ENCODE measurements around the gene PITPNC1. TPM values are rescaled to one million over a fixed set of nuclear protein-coding genes. Genes with fewer than 3 reads are reported as not detected.

PITPNC1 gene
- total RNA-seq, 4 donors from 2014 or later: 8.0 to 20.4 (median 9.6) TPM

DNA sequence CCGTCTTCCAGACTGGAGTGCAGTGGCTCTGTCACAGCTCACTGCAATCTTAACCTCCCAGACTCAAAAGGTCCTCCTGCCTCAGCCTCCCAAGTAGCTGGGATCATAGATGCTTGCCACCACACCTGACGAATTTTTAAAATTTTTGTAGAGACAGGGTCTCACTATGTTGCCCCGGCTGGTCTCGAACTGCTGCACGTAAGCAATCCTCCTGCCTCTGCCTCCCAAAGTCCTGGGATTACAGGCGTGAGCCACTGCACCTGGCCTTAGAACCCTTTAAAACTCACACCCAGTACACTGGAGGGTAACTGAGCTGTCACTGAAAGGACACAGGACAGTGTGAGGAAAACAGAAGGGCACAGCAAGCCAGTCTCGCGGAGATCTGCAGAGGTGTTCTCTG, 243.0 kb downstream of the PITPNC1 start:
- H3K36me3 ChIP-seq: no peaks in the 10 kb centered on the region
- TF ChIP-seq CTCF (IDR thresholded peaks at IDR 0.05) (no peak), EP300 (IDR thresholded peaks at IDR 0.05) (no peak), POLR2A (IDR thresholded peaks at IDR 0.05) (no peak)
- H3K4me1 ChIP-seq: peaks cover 0 to 17% (median 0%) of the 10 kb centered on the region in 4 donors
- 95 to 97% methylated on average over 8 of the region's 8 CpGs for WGBS, 2 donors
- H3K9me3 ChIP-seq: no peaks in the 10 kb centered on the region
- H3K4me3 ChIP-seq: no peak overlapping the region
- H3K27me3 ChIP-seq: no peaks in the 10 kb centered on the region
- no peak for DNase-seq (ENCODE audit: low spot score in 2 of 2)
- H3K27ac ChIP-seq: no peak overlapping the region

- H3K4me1 ChIP-seq: peaks cover 0 to 11% (median 0%) of the 10 kb centered on the region in 4 donors
- H3K27me3 ChIP-seq: no peaks in the 10 kb centered on the region
- 91 to 92% methylated on average over 8 of the region's 8 CpGs for WGBS, 2 donors
- DNase-seq (ENCODE audit: low spot score in 2 of 2): no peak
- TF ChIP-seq CTCF (IDR thresholded peaks at IDR 0.05) (no peak), EP300 (IDR thresholded peaks at IDR 0.05) (no peak), POLR2A (IDR thresholded peaks at IDR 0.05) (no peak)
- no peak overlapping the region for H3K27ac ChIP-seq
- no peaks in the 10 kb centered on the region for H3K9me3 ChIP-seq
- H3K4me3 ChIP-seq: no peak overlapping the region
- no peaks in the 10 kb centered on the region for H3K36me3 ChIP-seq
Measured at GRCh38 chr17:67620636-67621035, 243.6 kb downstream of the PITPNC1 start.

- Histone ChIP-seq H3K4me1 (no peaks in the 10 kb centered on the region), H3K27me3 (no peaks in the 10 kb centered on the region), H3K4me3 (no peak overlapping the region), H3K9me3 (peaks cover 0 to 11% (median 0%) of the 10 kb centered on the region in 4 donors), H3K27ac (no peak overlapping the region), H3K36me3 (no peaks in the 10 kb centered on the region)
- 83 to 86% methylated on average over 2 of the region's 2 CpGs for WGBS, 2 donors
- no peak for DNase-seq (ENCODE audit: low spot score in 2 of 2)
- no peak for TF ChIP-seq CTCF (IDR thresholded peaks at IDR 0.05)
- TF ChIP-seq EP300 (IDR thresholded peaks at IDR 0.05): no peak
Measured at GRCh38 chr17:67623767-67624166, 246.7 kb downstream of the PITPNC1 start.

DNA sequence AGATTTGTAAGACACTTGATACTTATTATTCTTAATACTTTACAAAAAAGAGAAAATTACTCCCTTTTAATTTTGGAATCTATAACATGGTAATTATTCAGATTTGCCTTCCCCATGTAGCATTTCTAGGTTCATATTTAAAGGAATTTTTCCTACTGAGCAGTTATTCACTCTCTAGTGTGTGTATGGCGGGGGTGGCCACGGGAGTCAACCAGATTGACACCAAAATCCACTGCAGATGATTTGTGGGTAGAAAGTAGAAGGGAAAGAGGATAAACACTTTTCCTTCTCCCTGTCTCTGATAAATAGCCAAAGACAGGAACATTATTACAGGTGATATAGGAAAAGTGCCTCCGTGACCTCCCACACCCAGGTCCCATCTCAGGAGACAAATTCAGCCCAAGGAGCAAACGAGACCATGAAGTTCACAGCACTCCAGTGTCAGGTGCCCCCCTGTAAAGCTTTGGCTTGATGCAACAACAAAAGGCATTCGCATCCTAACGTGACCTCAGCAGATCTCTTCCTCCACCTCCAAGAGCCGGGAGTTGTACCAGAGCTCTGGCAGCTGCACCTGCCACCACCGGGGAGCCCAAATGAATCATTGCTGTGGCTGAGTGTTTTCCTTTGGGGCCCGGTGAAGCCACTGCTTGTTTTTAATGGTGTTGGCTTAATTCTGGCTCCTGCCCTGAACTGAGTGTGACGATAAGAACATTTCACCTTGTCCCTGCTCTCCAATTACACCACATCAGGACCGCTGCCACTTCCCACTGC, 248.0 kb downstream of the PITPNC1 start:
- H3K27ac ChIP-seq: no peak overlapping the region
- DNase-seq (ENCODE audit: low spot score in 2 of 2): no peak
- peaks cover 0 to 11% (median 0%) of the 10 kb centered on the region in 4 donors for H3K9me3 ChIP-seq
- WGBS, 2 donors: 87% methylated on average over 11 of the region's 11 CpGs
- no peak overlapping the region for H3K4me3 ChIP-seq
- no peaks in the 10 kb centered on the region for H3K27me3 ChIP-seq
- no peak for TF ChIP-seq CTCF (IDR thresholded peaks at IDR 0.05)
- no peak for TF ChIP-seq POLR2A (IDR thresholded peaks at IDR 0.05)
- no peak for TF ChIP-seq EP300 (IDR thresholded peaks at IDR 0.05)
- H3K36me3 ChIP-seq: no peaks in the 10 kb centered on the region
- peaks cover 0 to 9% (median 0%) of the 10 kb centered on the region in 4 donors for H3K4me1 ChIP-seq

DNA sequence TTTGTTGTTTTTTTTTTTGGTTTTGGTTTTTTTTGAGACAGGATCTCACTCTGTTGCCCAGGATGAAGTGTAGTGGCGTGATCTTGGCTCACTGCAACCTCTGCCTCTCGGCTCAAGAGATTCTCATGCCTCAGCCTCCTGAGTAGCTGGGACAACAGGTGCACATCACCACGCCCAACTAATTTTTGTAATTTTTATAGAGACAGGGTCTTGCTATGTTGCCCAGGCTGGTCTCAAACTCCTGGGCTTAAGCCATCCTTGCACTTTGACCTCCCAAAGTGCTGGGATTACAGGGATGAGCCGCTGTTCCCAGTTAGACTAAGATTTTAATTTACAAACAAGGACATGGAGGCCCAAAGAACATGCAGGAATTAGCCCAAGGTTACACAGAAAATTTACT, 248.9 kb downstream of the PITPNC1 start:
- Histone ChIP-seq H3K27me3 (no peaks in the 10 kb centered on the region), H3K36me3 (no peaks in the 10 kb centered on the region), H3K4me3 (no peak overlapping the region), H3K4me1 (peaks cover 0 to 9% (median 0%) of the 10 kb centered on the region in 4 donors), H3K27ac (no peak overlapping the region), H3K9me3 (peaks cover 0 to 11% (median 0%) of the 10 kb centered on the region in 4 donors)
- WGBS, 2 donors: 93 to 98% methylated on average over 4 of the region's 4 CpGs
- TF ChIP-seq POLR2A (IDR thresholded peaks at IDR 0.05) (no peak), CTCF (IDR thresholded peaks at IDR 0.05) (no peak), EP300 (IDR thresholded peaks at IDR 0.05) (no peak)
- no peak for DNase-seq (ENCODE audit: low spot score in 2 of 2)

All from tibial nerve (tissue), 4 donors.